ENCODE measurements around the gene SEC22A. TPM values are rescaled to one million over a fixed set of nuclear protein-coding genes. Genes with fewer than 3 reads are reported as not detected.

Gene SEC22A
- total and polyA plus RNA-seq, 2 of the 8 experiments (the other 6 are each of a cell fraction or from before 2014, with no cell fraction given): 10.6 to 17.1 TPM

GRCh38 chr3:123246866-123247265 is 45.1 kb downstream of the SEC22A start:
- Histone ChIP-seq H4K20me1 (replicated peaks in 1 of 2; ENCODE audit: control insufficient read depth in 1 of 2, insufficient read depth in 2 of 2, low read length in 2 of 2) (no peaks in the 10 kb centered on the region), H4K8ac (ENCODE audit: extremely low read depth, insufficient read depth, low read length) (no peak overlapping the region), H3K23ac (ENCODE audit: insufficient read length) (no peak overlapping the region), H3K4me2 (ENCODE audit: insufficient read depth in 1 of 2, low read depth in 2 of 2, low read length in 2 of 2) (no peak overlapping the region), H3K79me1 (ENCODE audit: low read depth, low read length) (no peaks in the 10 kb centered on the region), H3K4me1 (replicated peaks in 1 of 4; ENCODE audit: control insufficient read depth in 3 of 4, insufficient read depth in 4 of 4, low read length in 3 of 4) (no peaks in the 10 kb centered on the region), H3K23me2 (ENCODE audit: low read depth, low read length) (no peaks in the 10 kb centered on the region), H3K27me3 (replicated peaks in 1 of 4; ENCODE audit: control insufficient read depth in 3 of 4, extremely low read depth in 1 of 4, insufficient read depth in 3 of 4, low read length in 3 of 4) (no peaks in the 10 kb centered on the region), H2BK5ac (ENCODE audit: low read depth, low read length) (no peak overlapping the region), H4K5ac (ENCODE audit: insufficient read length, low read depth, low read length) (no peak overlapping the region), H2BK12ac (ENCODE audit: low read depth, low read length) (no peak overlapping the region), H2BK120ac (replicated peaks; ENCODE audit: low read depth, low read length) (no peak overlapping the region), H3K4ac (replicated peaks; ENCODE audit: insufficient read length, low read depth, low read length) (no peak overlapping the region), H3K79me2 (ENCODE audit: control insufficient read depth in 1 of 2, insufficient read depth in 2 of 2, low read length in 2 of 2) (no peaks in the 10 kb centered on the region), H2BK15ac (ENCODE audit: low read length) (no peak overlapping the region), H4K91ac (replicated peaks; ENCODE audit: insufficient read length, low read length) (no peak overlapping the region), H3K56ac (replicated peaks; ENCODE audit: insufficient read length, low read depth, low read length) (no peak overlapping the region), H2AFZ (ENCODE audit: low read length) (no peak overlapping the region), H3K4me3 (ENCODE audit: extremely low read depth in 1 of 4, insufficient read depth in 2 of 4, low read depth in 3 of 4, low read length in 4 of 4) (no peak overlapping the region), H3K36me3 (ENCODE audit: control insufficient read depth in 2 of 4, insufficient read depth in 4 of 4, low read length in 3 of 4) (no peaks in the 10 kb centered on the region; a peak in 1 of 8 replicates), H3K9ac (replicated peaks in 1 of 4; ENCODE audit: extremely low read depth in 1 of 4, low read depth in 3 of 4, low read length in 3 of 4) (no peak overlapping the region), H3K14ac (ENCODE audit: insufficient read length) (no peak overlapping the region), H2AK5ac (ENCODE audit: low read depth, low read length) (no peak overlapping the region), H3K27ac (ENCODE audit: low read depth, low read length) (no peak overlapping the region), H2BK20ac (ENCODE audit: low read length) (no peak overlapping the region), H3K18ac (ENCODE audit: extremely low read depth, low read length) (no peak overlapping the region), H3K9me3 (ENCODE audit: insufficient read depth in 2 of 2, low read depth in 1 of 2, low read length in 1 of 2) (no peaks in the 10 kb centered on the region)
- no peak for FAIRE-seq
- TF ChIP-seq CEBPB (IDR thresholded peaks at IDR 0.05; ENCODE audit: low read depth, low read length) (no peak), ZNF274 (IDR thresholded peaks at IDR 0.05; ENCODE audit: borderline replicate concordance, extremely low read depth, low read length) (no peak), KDM1A (IDR thresholded peaks at IDR 0.05; ENCODE audit: borderline replicate concordance, low read length) (no peak), RBBP5 (IDR thresholded peaks at IDR 0.05; ENCODE audit: borderline replicate concordance, low read depth, low read length) (no peak), HDAC6 (IDR thresholded peaks at IDR 0.05; ENCODE audit: low read depth, low read length) (no peak), YY1 (IDR thresholded peaks at IDR 0.05; ENCODE audit: low read depth, low read length) (no peak), PHF8 (conservative IDR thresholded peaks at IDR 0.05; ENCODE audit: low read depth, low read length) (no peak), CBX5 (IDR thresholded peaks at IDR 0.05; ENCODE audit: low read depth, low read length) (no peak), CHD2 (IDR thresholded peaks at IDR 0.05; ENCODE audit: low read length) (no peak), POU5F1 (IDR thresholded peaks at IDR 0.05; ENCODE audit: low read depth, low read length) (no peak), EP300 (IDR thresholded peaks at IDR 0.05; ENCODE audit: borderline replicate concordance in 1 of 2, low read depth in 2 of 2, low read length in 2 of 2) (no peak), RFX5 (IDR thresholded peaks at IDR 0.05; ENCODE audit: borderline replicate concordance, low read depth, low read length) (no peak), SRF (IDR thresholded peaks at IDR 0.05; ENCODE audit: low read depth, low read length) (no peak), JUND (IDR thresholded peaks at IDR 0.05; ENCODE audit: low read length) (no peak), SP1 (IDR thresholded peaks at IDR 0.05; ENCODE audit: low read depth, low read length) (no peak), SIX5 (IDR thresholded peaks at IDR 0.05; ENCODE audit: low read depth, low read length) (no peak)
- no peak for DNase-seq (ENCODE audit: low read depth in 1 of 2, low spot score in 2 of 2)
- ChIA-PET CTCF (ENCODE audit: partially characterized antibody) (interaction anchor here (1.1 to 2.1 kb wide), 4 partner anchors 15 to 305 kb away, joined by 3 to 9 read pairs (median 4); no protein-coding TSS in a partner anchor), POLR2A (ENCODE audit: partially characterized antibody) (interaction anchor here (0.6 kb wide), 1 partner anchor 10 kb away, joined by 3 read pairs; no protein-coding TSS in a partner anchor)
- WGBS, 2 experiments (ENCODE audit: extremely low coverage in 1 of 2, insufficient coverage in 1 of 2, insufficient read length in 1 of 2, insufficient replicate concordance in 2 of 2, low coverage in 1 of 2, low lambda C conversion rate in 2 of 2, missing lambda C conversion rate in 1 of 2): 88% methylated on average over 3 of the region's 3 CpGs; no CpG with 5 or more reads in 1 of the 2 experiments
